Measurements from ENCODE around the gene GM2A.

The GM2A gene

DNA sequence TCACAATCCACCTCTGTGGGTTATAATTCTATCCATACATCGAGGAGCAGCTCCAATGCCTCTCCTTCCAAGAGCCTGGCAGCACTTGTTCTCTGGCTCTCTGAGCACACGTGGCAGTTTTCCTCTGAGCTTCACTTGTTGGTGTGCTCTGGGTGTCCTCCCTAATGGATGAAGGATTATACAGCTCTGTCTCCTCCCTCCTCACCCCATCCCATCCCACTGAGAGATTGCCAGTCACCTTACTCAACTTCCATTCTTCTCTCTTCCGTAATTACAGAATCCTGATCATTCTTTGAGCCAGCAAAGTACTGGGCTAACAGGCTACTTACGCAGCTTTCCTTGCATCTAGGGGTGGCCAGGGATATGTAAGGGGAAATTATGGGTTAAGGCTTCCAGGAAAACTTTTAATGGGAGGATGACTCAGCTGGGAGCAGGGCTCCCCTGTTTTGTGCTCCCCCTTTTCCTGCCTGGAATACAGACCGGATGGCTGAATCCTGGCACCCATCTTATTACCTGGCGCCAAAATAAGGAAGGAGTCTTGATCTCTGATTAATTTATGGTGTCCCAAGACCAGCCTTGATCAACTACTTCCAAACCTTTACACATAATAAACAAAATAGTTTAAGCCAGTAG is 22.8 kb upstream of the GM2A start:
- Histone ChIP-seq H3K4me1 (ENCODE audit: insufficient read depth, low read length, poor library complexity, severe bottlenecking) (no peaks in the 10 kb centered on the region), H3F3A (ENCODE audit: low read depth) (no peaks in the 10 kb centered on the region), H3K27me3 (ENCODE audit: insufficient read depth, low read length, poor library complexity, severe bottlenecking) (no peaks in the 10 kb centered on the region), H4K20me1 (ENCODE audit: insufficient read depth, low read length, poor library complexity, severe bottlenecking) (no peaks in the 10 kb centered on the region), H3K79me2 (ENCODE audit: insufficient read depth, low read length) (no peaks in the 10 kb centered on the region), H2AFZ (ENCODE audit: low read length) (no peak overlapping the region), H3K36me3 (ENCODE audit: insufficient read depth, low read length) (no peaks in the 10 kb centered on the region), H3K9me3 (ENCODE audit: insufficient read depth, low read depth, low read length) (no peaks in the 10 kb centered on the region), H3K9ac (ENCODE audit: low read depth, low read length, poor library complexity, severe bottlenecking) (no peak overlapping the region), H3K4me3 (ENCODE audit: low read length, poor library complexity, severe bottlenecking) (no peak overlapping the region), H3K4me2 (ENCODE audit: low read depth, low read length, poor library complexity, severe bottlenecking) (no peak overlapping the region), H3K9me2 (replicated peaks; ENCODE audit: low read depth, low read length) (no peaks in the 10 kb centered on the region)
- TF ChIP-seq CTCF (conservative IDR thresholded peaks at IDR 0.05; ENCODE audit: low read length) (no peak), EZH2phosphoT487 (IDR thresholded peaks at IDR 0.05; ENCODE audit: borderline replicate concordance) (no peak)

DNA sequence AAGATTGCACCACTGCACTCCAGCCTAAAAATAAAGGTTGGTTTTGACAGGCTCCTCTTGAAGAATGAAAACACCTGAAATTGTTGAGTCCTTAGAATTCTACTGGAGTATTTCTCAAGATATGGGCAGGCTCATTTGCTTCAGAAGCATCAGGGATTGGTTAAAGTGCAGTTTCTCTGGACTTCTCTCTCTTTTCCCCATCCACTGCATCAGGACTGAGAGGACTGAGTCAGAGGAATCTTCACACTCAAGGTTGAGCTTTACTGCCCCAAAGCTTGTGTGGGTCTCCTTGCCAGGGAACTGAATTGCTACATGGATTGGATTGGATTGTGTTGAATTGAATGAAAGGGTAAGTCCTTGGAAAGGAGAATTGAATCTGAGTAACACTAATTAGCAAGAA is 21.6 kb upstream of the GM2A start:
- TF ChIP-seq EZH2phosphoT487 (IDR thresholded peaks at IDR 0.05; ENCODE audit: borderline replicate concordance) = no peak
- TF ChIP-seq CTCF (conservative IDR thresholded peaks at IDR 0.05; ENCODE audit: low read length) = no peak
- Histone ChIP-seq H3K4me3 (ENCODE audit: low read length, poor library complexity, severe bottlenecking) (no peak overlapping the region), H3K27me3 (ENCODE audit: insufficient read depth, low read length, poor library complexity, severe bottlenecking) (no peaks in the 10 kb centered on the region), H2AFZ (ENCODE audit: low read length) (no peak overlapping the region), H3K4me2 (ENCODE audit: low read depth, low read length, poor library complexity, severe bottlenecking) (no peak overlapping the region), H4K20me1 (ENCODE audit: insufficient read depth, low read length, poor library complexity, severe bottlenecking) (no peaks in the 10 kb centered on the region), H3K9me3 (ENCODE audit: insufficient read depth, low read depth, low read length) (no peaks in the 10 kb centered on the region), H3K4me1 (ENCODE audit: insufficient read depth, low read length, poor library complexity, severe bottlenecking) (no peaks in the 10 kb centered on the region), H3K36me3 (ENCODE audit: insufficient read depth, low read length) (no peaks in the 10 kb centered on the region), H3K79me2 (ENCODE audit: insufficient read depth, low read length) (no peaks in the 10 kb centered on the region), H3K9me2 (replicated peaks; ENCODE audit: low read depth, low read length) (no peaks in the 10 kb centered on the region), H3K9ac (ENCODE audit: low read depth, low read length, poor library complexity, severe bottlenecking) (no peak overlapping the region), H3F3A (ENCODE audit: low read depth) (no peaks in the 10 kb centered on the region)

DNA sequence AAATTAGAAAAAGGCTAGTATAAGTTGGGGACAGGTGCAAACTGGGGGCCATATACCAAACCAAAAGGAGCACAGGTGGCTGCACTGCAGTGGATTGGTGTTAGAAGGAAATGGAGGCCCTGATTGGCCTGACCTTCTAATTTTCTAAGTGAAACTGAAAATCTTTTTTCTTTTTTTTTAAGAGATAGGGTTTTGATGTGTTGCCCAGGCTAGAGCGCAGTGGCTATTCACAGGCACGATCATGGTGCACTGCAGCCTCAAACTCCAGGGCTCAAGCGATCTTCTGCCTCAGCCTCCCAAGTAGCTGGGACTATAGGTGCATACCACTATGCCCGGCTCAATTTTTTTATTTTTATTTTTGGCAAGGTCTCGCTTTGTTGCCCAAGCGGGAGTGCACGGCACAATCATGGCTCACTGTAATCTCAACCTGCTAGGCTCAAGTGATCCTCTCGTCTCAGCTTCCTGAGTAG is 19.3 kb upstream of the GM2A start:
- Histone ChIP-seq H3K9me3 (ENCODE audit: insufficient read depth, low read depth, low read length) (no peaks in the 10 kb centered on the region), H3K9ac (ENCODE audit: low read depth, low read length, poor library complexity, severe bottlenecking) (no peak overlapping the region), H3K9me2 (replicated peaks; ENCODE audit: low read depth, low read length) (no peaks in the 10 kb centered on the region), H3K4me1 (ENCODE audit: insufficient read depth, low read length, poor library complexity, severe bottlenecking) (no peaks in the 10 kb centered on the region), H3K4me3 (ENCODE audit: low read length, poor library complexity, severe bottlenecking) (no peak overlapping the region), H3F3A (ENCODE audit: low read depth) (no peaks in the 10 kb centered on the region), H3K79me2 (ENCODE audit: insufficient read depth, low read length) (no peaks in the 10 kb centered on the region), H2AFZ (ENCODE audit: low read length) (no peak overlapping the region), H3K27me3 (ENCODE audit: insufficient read depth, low read length, poor library complexity, severe bottlenecking) (no peaks in the 10 kb centered on the region), H3K4me2 (ENCODE audit: low read depth, low read length, poor library complexity, severe bottlenecking) (no peak overlapping the region), H4K20me1 (ENCODE audit: insufficient read depth, low read length, poor library complexity, severe bottlenecking) (no peaks in the 10 kb centered on the region), H3K36me3 (ENCODE audit: insufficient read depth, low read length) (no peaks in the 10 kb centered on the region)
- no peak for TF ChIP-seq EZH2phosphoT487 (IDR thresholded peaks at IDR 0.05; ENCODE audit: borderline replicate concordance)
- no peak for TF ChIP-seq CTCF (conservative IDR thresholded peaks at IDR 0.05; ENCODE audit: low read length)
